OCI-LY1 (cell line): ENCODE results near the gene ZNF862.
"Not testable (repeated sequence)": the region's sequence is repeated elsewhere in the genome, so short reads cannot be mapped to it uniquely, and the experiment has no call there.

Experiments
- H2AFZ ChIP-seq: fragments of 200-600 bp; sonication (generic), shearing (Covaris generic); 2 replicates; pipeline ENCODE4 v1.6.0; 2014; ENCODE audit warnings: antibody characterized with exemption, mild to moderate bottlenecking, low read length
- H3F3A ChIP-seq: fragments of 200-600 bp; sonication (generic), shearing (Covaris generic); 2 replicates; pipeline ENCODE4 v1.6.0; 2014; ENCODE audit warnings: mild to moderate bottlenecking, antibody characterized with exemption, low read length, moderate library complexity; ENCODE audit not compliant: insufficient read depth
- H3K27ac ChIP-seq: fragments of 200-600 bp; sonication (generic); 2 replicates; pipeline ENCODE4 v1.5.1; 2014; ENCODE audit warnings: low read length, mixed run types, mild to moderate bottlenecking, low read depth; ENCODE audit not compliant: poor library complexity, severe bottlenecking
- H3K27me3 ChIP-seq: fragments of 200-600 bp; sonication (generic); 2 replicates; pipeline ENCODE4 v1.6.0; 2014; ENCODE audit warnings: antibody characterized with exemption, mild to moderate bottlenecking, low read length, moderate library complexity; ENCODE audit not compliant: insufficient read depth
- H3K36me3 ChIP-seq: fragments of 200-600 bp; sonication (generic); 2 replicates; pipeline ENCODE4 v1.6.1; 2014; ENCODE audit warnings: mild to moderate bottlenecking, antibody characterized with exemption, low read length, moderate library complexity, mixed read lengths; ENCODE audit not compliant: insufficient read depth
- H3K4me1 ChIP-seq: fragments of 200-600 bp; sonication (generic); 2 replicates; pipeline ENCODE4 v1.5.1; 2014; ENCODE audit warnings: mild to moderate bottlenecking, low read length, moderate library complexity; ENCODE audit not compliant: insufficient read depth, severe bottlenecking
- H3K4me2 ChIP-seq: fragments of 200-600 bp; sonication (generic), shearing (Covaris generic); 2 replicates; pipeline ENCODE4 v1.6.1; 2014; ENCODE audit warnings: low read length
- H3K4me3 ChIP-seq: fragments of 200-600 bp; sonication (generic); 2 replicates; pipeline ENCODE4 v1.5.1; 2014; ENCODE audit warnings: low read length, low read depth, mild to moderate bottlenecking, mixed read lengths; ENCODE audit not compliant: poor library complexity, severe bottlenecking
- H3K79me2 ChIP-seq: fragments of 200-600 bp; shearing (Covaris generic); 2 replicates; pipeline ENCODE4 v1.6.1; 2016; ENCODE audit warnings: mixed run types, low read length, mixed read lengths; ENCODE audit not compliant: insufficient read depth
- H3K9ac ChIP-seq: fragments of 200-600 bp; sonication (generic), shearing (Covaris generic); 2 replicates; pipeline ENCODE4 v1.6.1; 2014; ENCODE audit warnings: mild to moderate bottlenecking, low read length, mixed read lengths
- H3K9me2 ChIP-seq: fragments of 200-600 bp; sonication (generic), shearing (Covaris generic); 2 replicates; pipeline ENCODE4 v1.6.1; 2014; ENCODE audit warnings: low read depth, mild to moderate bottlenecking, low read length, mixed read lengths
- H3K9me3 ChIP-seq: fragments of 200-600 bp; shearing (Covaris generic); 2 replicates; pipeline ENCODE4 v1.6.1; 2014; ENCODE audit warnings: low read length, mixed read lengths
- H4K20me1 ChIP-seq: fragments of 200-600 bp; sonication (generic), shearing (Covaris generic); 2 replicates; pipeline ENCODE4 v1.6.0; 2016; ENCODE audit warnings: mild to moderate bottlenecking, low read length; ENCODE audit not compliant: insufficient read depth

Gene ZNF862

GRCh38 chr7:149912126-149912525 lies 74.0 kb downstream of the ZNF862 start:
- not testable (repeated sequence) for H3K9me3 ChIP-seq, H3F3A ChIP-seq, H2AFZ ChIP-seq, H3K9me2 ChIP-seq, H3K27me3 ChIP-seq, H3K27ac ChIP-seq, H3K4me2 ChIP-seq, H3K36me3 ChIP-seq, H3K4me1 ChIP-seq, H4K20me1 ChIP-seq, H3K4me3 ChIP-seq, H3K9ac ChIP-seq, H3K79me2 ChIP-seq
